ENCODE results near the gene PNPLA2.

Gene PNPLA2

GRCh38 chr11:786235-787083, 32.3 kb upstream of the PNPLA2 start:
- no peak for DNase-seq

- DNase-seq: no peak
These were observed 31.5 kb upstream of the PNPLA2 start for GRCh38 chr11:787084-787675.

GRCh38 chr11:788009-788640, 30.6 kb upstream of the PNPLA2 start:
- no peak for DNase-seq

DNA sequence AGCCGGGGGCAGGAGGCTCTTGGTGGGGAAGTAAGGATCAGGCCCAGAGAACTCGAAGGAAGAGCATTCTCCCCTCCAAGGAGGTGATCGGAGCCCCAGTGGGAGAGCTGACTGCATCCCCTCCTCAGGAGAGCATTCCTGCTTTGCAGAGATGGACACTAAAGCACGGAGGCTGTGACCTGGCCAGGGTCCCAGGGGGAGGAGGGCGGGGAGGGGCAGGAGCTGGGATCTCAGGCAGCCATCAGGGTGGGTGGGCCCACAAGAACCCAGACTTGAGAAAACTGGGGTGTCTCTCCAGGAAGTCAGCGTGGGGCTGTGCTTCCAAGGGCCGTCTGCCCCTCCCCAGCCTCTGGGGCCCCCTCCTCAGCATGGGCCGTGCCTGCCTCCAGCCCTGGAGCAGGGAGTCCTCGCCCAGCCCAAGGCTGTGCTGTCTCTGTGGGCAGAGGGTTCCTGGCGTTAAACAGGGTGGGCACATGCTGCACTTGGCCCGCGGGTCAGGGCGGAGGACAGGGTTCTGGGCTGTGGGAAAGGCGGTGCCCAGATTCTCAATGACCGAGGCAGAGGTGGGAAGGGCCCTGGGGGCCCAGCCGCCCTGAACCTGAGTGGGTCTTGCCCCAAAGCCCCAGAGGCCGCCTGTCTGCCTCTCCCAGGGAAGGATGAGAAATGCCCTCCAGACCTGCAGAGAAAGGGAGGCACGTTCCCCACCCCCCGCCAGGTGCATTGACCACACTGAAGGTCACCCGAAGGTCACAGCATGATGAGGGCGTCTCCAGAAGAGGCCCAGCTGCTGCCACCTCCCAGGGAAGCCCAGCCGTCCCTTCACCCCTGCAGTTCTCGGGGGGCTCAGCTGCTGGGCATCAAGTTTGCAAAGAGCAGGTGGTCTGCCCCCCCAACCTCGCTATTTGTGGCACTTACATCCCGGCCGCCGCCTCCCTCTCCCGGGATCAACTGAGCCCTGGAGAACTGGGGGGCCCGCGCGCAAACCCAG, 29.5 kb upstream of the PNPLA2 start:
- no peak for DNase-seq

DNA sequence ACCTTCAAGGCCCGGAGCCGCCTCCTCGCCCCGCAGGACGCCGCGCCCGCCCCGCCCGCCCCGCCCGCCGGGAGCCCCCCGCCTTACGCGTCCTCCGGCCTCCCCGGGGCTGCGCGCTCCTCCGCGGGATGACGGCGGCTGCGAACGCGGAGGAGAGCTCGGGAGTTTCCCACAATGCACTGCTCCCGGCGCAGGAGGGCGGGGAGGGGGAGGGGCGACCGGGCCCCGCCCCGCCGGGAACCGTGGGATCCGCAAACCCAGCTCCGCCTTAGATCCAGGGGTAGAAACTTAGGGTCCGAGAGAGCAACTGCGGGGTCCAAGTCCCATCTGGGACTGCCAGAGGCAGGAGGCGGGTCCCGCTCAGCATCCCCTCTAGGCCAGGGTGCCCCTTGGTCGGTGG, 28.8 kb upstream of the PNPLA2 start, which contains the start of gene CEND1:
Gene CEND1 (minus strand): TSS at position 148 of the 400 bp plus-strand sequence. CDS start 1,514 bp downstream, outside the sequence.
- no peak for DNase-seq

DNA sequence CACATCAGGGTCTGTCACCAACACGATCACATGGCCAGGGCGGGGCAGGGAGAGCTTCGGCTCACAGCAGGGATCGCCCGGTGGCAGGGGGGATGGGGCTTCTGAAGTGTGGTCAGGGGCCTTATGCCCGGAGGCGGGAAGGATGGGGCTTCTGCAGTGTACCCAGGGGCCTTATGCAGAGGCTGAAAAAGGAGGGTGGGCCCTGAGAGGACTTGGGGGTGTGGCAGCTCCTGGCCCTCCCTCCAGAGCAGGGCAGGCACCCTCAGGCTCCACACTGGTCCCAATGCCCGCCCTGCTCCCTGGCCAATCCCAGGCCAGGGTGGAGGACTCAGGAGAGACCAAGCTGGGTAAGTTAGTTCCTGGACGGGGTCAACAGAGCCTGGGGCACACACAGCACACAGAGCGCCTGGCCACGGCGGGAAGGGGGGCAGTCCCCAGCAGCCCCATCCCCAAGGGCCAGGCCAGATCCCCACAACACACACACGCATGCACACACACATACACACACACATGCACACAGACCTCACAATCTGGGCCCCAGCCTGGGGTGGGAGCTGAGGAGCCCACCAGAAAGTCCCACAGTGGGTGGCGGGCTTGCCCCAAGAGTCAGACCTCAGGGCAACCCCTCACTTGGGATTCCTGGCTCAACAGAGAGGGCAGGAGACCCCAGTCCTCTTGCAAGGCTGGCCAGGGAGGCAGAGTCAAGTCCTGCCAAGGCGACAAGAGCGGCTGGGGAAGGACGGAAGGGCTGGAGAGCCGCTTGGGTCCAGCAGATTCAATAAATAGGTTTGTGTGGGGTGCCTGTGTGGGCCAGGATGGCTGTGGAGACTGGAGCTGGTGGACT, 27.8 kb upstream of the PNPLA2 start:
- DNase-seq: no peak

GRCh38 chr11:791658-792534, 26.8 kb upstream of the PNPLA2 start:
- DNase-seq: no peak

DNA sequence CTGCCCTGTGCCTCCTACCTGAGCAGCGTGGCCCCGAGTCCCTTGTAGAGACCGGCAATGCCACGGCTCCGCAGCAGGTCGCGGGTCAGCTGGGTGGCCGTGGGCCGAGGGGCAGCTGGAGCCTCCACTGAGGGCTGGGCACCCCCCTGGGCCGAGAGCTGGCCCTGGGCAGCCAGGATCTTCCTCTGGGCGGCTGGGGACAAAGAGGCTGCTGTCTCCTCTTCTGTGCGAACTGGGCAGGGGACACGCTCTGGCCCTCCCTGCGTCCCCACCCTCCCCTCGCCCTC, 26.2 kb upstream of the PNPLA2 start:
- DNase-seq: no peak

GRCh38 chr11:792873-793272, 25.8 kb upstream of the PNPLA2 start:
- no peak for DNase-seq

DNA sequence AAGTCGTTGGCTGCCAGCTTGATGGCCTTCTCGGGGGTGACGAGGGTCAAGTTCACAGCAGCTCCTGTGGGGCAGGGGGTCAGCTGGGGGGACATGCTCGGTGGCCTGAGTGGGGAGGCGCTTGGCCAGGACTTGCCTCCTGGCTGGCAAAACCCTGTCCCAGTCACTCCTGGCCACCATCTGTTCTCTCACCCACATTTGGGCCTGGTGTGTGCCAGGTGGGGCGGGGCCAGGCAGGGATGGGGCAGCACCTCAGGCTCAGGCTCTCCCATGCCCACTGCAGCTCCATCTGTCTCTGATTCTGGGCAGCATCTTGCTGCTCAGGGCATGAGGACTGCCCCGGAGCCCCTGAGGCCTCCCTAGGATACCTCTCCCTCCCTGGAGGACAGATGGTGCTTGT, 25.2 kb upstream of the PNPLA2 start:
- peak; percentile 83 to 89 for DNase-seq

GRCh38 chr11:794013-794765, 24.5 kb upstream of the PNPLA2 start:
- no peak for DNase-seq

- no peak for DNase-seq
These were observed 23.7 kb upstream of the PNPLA2 start for GRCh38 chr11:794766-795633.

DNA sequence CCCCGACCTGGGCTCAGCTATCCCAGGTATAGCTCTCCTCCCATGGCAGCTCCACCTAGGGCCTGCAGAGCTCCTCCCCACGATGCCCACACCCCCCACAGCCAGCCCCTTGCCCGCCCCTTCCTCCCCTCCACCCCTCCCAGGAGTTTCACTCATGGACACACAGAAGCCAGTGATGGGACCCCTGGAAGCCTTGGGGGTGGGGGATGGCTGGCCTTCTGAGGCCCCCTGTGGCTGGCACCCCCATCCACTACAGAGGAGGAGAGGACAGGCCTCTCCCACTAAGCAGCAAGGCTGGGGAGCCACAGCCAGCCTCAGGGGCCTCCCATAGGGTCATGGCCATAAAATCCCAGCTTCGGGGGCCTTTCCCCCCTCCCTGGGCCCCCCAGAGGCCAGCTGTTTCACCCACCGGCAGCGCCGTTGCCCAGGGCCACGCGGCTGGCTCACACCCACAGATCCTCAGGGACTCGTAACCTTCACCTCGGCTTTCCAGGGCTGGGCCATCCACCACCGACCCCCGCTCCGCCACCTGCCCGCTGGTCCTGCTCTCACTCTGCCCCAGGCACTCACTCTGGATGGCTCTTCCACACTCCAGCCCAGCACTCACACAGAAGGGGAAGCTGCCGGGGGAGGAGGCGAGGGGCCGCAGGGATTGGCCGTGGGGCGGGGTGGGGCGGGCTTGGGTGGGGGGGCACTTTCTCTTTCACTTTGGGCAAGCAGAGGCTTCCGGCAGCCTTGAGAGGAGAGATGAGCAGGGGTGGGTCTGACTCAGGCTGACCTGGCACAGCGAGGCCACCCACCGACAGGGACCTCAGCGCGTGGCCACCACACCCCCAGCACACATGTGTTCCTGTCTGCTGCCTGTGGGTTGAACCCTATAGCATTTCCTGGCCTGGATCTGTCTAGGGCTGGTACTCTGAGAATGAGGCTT, 22.8 kb upstream of the PNPLA2 start:
- DNase-seq: no peak

GRCh38 chr11:796565-797295, 22.0 kb upstream of the PNPLA2 start:
- no peak for DNase-seq

GRCh38 chr11:797296-798092, 21.2 kb upstream of the PNPLA2 start:
- DNase-seq: no peak

GRCh38 chr11:798093-798713, 20.5 kb upstream of the PNPLA2 start, which contains the start of gene SLC25A22:
Gene SLC25A22, minus strand, starts transcription at chr11:798281. Its CDS starts 3,275 bp downstream, at chr11:795006.
- no peak for DNase-seq

All from cerebellar nuclear complex (tissue), 1 donor.